Measurements from ENCODE around the gene GRK3. TPM values are rescaled to one million over a fixed set of nuclear protein-coding genes. Genes with fewer than 3 reads are reported as not detected.
"Not testable (repeated sequence)": the region's sequence is repeated elsewhere in the genome, so short reads cannot be mapped to it uniquely, and the experiment has no call there.

GRK3 gene
- total and polyA plus RNA-seq, 8 donors: 18.4 to 33.9 (median 23.8) TPM

- DNase-seq: no peak
Measured at GRCh38 chr22:25598609-25599008, 34.1 kb downstream of the GRK3 start.

GRCh38 chr22:25602445-25602844 lies 38.0 kb downstream of the GRK3 start:
- DNase-seq (no peak), ATAC-seq (no peak)
- Histone ChIP-seq H3K9me3 (no peaks in the 10 kb centered on the region), H3K27me3 (no peaks in the 10 kb centered on the region), H3K4me1 (no peaks in the 10 kb centered on the region), H3K27ac (no peak overlapping the region), H3K4me3 (no peak overlapping the region), H3K36me3 (no peaks in the 10 kb centered on the region)
- TF ChIP-seq CTCF (IDR thresholded peaks at IDR 0.05): no peak
- intact Hi-C loops (cut with DNase I): no loop called here

More at GRCh38 chr22:25598609-25599008, 34.1 kb downstream of the GRK3 start:
- Histone ChIP-seq H3K27me3 (no peaks in the 10 kb centered on the region), H3K9me3 (no peaks in the 10 kb centered on the region), H3K36me3 (no peaks in the 10 kb centered on the region), H3K27ac (no peak overlapping the region), H3K4me3 (no peak overlapping the region), H3K4me1 (no peaks in the 10 kb centered on the region)
- no peak for ATAC-seq
- intact Hi-C loops (cut with DNase I): no loop called here
- TF ChIP-seq CTCF (IDR thresholded peaks at IDR 0.05): no peak

GRCh38 chr22:25602916-25603315 lies 38.4 kb downstream of the GRK3 start:
- Histone ChIP-seq H3K36me3 (no peaks in the 10 kb centered on the region), H3K27ac (no peak overlapping the region), H3K4me1 (no peaks in the 10 kb centered on the region), H3K9me3 (no peaks in the 10 kb centered on the region), H3K27me3 (no peaks in the 10 kb centered on the region), H3K4me3 (no peak overlapping the region)
- intact Hi-C loops (cut with DNase I): no loop called here
- ATAC-seq: no peak
- no peak for TF ChIP-seq CTCF (IDR thresholded peaks at IDR 0.05)
- DNase-seq: no peak

GRCh38 chr22:25605146-25605545 lies 40.7 kb downstream of the GRK3 start:
- DNase-seq; ATAC-seq; H3K27me3 ChIP-seq; H3K4me1 ChIP-seq; H3K27ac ChIP-seq; intact Hi-C loops (cut with DNase I); H3K9me3 ChIP-seq; H3K36me3 ChIP-seq; H3K4me3 ChIP-seq: not testable (repeated sequence)

GRCh38 chr22:25605565-25605964 lies 41.1 kb downstream of the GRK3 start:
- H3K36me3 ChIP-seq; intact Hi-C loops (cut with DNase I); H3K4me1 ChIP-seq; H3K27me3 ChIP-seq; H3K27ac ChIP-seq; DNase-seq; H3K9me3 ChIP-seq; ATAC-seq; H3K4me3 ChIP-seq: not testable (repeated sequence)

GRCh38 chr22:25611284-25611683 lies 46.8 kb downstream of the GRK3 start:
- H3K36me3 ChIP-seq; ATAC-seq; DNase-seq; intact Hi-C loops (cut with DNase I); H3K9me3 ChIP-seq; H3K27me3 ChIP-seq; H3K4me3 ChIP-seq; H3K27ac ChIP-seq; H3K4me1 ChIP-seq: not testable (repeated sequence)

- H3K9me3 ChIP-seq; ATAC-seq; H3K4me3 ChIP-seq; H3K4me1 ChIP-seq; H3K27me3 ChIP-seq; DNase-seq; H3K27ac ChIP-seq; intact Hi-C loops (cut with DNase I); H3K36me3 ChIP-seq: not testable (repeated sequence)
Measured at GRCh38 chr22:25613131-25613530, 48.7 kb downstream of the GRK3 start.

GRCh38 chr22:25613558-25613957 lies 49.1 kb downstream of the GRK3 start:
- H3K9me3 ChIP-seq; intact Hi-C loops (cut with DNase I); H3K27ac ChIP-seq; DNase-seq; H3K4me1 ChIP-seq; H3K27me3 ChIP-seq; H3K36me3 ChIP-seq; H3K4me3 ChIP-seq; ATAC-seq: not testable (repeated sequence)

- peak; percentile 22 for ATAC-seq
- intact Hi-C loops (cut with DNase I); H3K9me3 ChIP-seq; H3K4me1 ChIP-seq; H3K36me3 ChIP-seq; H3K27ac ChIP-seq; H3K27me3 ChIP-seq; H3K4me3 ChIP-seq; DNase-seq: not testable (repeated sequence)
Measured at GRCh38 chr22:25614791-25615190, 50.3 kb downstream of the GRK3 start.
